HG03460 (cell line): ENCODE data around the gene LRP5.
"Not testable (repeated sequence)": the region's sequence is repeated elsewhere in the genome, so short reads cannot be mapped to it uniquely, and the experiment has no call there.

ENCODE experiments used
- ATAC-seq: cut with Tn5 transposase; IDR thresholded peaks from one replicate; pipeline ENCODE4 v1.9.1; 2021; ENCODE audit not compliant: unreplicated experiment

LRP5 gene

DNA sequence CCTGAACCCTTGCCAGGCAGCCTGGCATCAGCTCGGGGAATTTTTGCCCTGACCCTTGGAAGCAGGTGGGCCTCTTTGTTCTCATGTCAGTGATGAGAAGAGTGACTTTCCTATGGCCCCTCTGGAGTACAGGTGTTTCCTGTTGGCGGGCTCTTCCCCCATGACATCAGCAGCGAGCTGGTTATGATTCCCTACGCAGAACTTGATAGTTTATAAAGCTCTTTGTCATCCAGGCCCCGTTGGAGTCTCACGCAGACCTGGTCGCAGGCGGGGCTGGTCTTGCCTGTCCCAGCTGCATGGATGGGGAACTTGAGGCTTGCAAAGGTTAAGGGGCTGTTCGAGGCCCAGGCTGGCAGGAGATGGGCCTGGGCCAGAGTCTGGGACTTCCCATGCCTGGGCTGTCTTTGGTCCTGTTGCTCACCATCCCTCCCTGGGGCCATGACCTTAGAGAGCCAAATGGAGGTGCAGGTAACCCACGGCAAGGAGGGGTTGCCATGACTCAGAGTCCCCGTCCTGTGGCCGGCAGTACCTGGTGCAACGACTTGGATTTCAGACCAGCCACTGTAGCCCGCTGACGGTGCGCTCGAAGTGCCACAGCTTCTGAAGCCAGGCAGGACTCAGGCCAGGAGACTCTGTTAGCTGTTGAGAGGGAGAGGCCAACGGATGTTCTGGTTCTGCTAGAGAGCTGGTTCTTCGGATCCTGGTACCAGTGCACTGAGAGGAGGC is 102.3 kb downstream of the LRP5 start:
- ATAC-seq, result no peak

GRCh38 chr11:68416070-68416578 is 103.7 kb downstream of the LRP5 start:
- ATAC-seq, result no peak

DNA sequence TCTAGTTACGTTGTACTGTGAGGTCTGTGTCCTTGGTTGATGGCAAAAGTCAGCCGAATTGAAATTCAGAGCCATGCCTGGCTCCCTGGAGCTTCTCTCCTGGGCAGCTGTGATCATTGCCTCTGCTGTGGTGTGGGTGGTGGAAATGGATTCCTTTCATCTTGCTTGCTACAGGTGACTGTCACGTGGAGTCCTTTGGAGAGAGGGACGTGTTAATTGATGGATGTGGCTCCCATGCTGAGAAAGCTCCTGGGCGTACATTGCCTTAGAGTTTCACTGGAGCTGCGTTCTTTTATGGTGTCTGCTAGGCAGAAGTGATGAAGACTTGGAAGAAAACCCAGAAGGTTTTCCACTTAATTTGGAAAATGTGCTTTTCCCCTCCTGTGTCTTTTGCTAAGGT is 106.3 kb downstream of the LRP5 start:
- ATAC-seq, result no peak

DNA sequence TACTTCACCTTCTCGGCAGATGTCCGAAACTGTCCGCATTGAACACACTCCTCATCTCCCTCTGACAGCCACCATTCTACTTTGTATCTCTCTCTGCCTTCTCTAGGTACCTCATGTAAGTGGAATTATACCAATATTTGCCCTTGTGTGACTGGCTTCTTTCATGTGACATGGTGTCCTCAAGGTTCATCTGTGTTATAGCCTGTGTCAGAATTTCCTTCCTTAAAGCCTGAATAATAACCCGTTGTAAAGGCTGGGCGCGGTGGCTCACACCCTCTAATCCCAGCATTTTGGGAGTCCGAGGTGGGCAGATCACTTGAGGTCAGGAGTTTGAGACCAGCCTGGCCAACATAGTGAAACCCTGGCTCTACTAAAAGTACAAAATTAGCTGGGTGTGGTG is 107.8 kb downstream of the LRP5 start:
- no peak for ATAC-seq

DNA sequence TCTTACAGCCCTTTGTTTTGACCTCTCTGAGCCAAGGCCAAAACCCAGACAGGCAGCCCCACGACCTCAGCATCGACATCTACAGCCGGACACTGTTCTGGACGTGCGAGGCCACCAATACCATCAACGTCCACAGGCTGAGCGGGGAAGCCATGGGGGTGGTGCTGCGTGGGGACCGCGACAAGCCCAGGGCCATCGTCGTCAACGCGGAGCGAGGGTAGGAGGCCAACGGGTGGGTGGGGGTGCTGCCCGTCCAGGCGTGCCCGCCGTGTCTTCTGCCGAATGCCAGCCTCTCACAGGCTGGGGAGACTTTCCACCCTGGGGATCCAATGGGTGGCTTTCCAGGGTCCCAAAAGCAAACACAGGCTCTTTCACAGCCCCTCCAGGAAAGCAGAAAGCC is 111.1 kb downstream of the LRP5 start:
- no peak for ATAC-seq

GRCh38 chr11:68424101-68424632 is 111.8 kb downstream of the LRP5 start:
- no peak for ATAC-seq

- ATAC-seq, result no peak
These were observed 112.8 kb downstream of the LRP5 start for GRCh38 chr11:68424981-68425865.

GRCh38 chr11:68425866-68426380 is 113.5 kb downstream of the LRP5 start:
- ATAC-seq, result no peak

DNA sequence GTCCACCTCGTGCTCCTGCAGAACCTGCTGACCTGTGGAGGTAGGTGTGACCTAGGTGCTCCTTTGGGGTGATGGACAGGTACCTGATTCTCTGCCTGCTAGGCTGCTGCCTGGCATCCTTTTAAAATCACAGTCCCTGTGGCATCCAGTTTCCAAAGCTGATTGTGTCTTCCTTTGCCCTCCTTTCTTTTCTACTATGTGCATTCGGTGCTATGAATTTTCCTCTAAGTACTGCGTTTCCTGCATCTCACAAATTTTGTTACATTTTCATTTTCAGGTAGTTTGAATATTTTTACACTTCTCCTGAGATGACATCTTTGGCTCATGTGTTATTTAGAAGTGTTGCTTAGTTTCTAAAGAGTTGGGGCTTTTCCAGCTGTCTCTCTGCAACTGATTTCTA is 117.3 kb downstream of the LRP5 start:
- ATAC-seq, result no peak

GRCh38 chr11:68430384-68430783 is 118.0 kb downstream of the LRP5 start:
- ATAC-seq, result no peak

DNA sequence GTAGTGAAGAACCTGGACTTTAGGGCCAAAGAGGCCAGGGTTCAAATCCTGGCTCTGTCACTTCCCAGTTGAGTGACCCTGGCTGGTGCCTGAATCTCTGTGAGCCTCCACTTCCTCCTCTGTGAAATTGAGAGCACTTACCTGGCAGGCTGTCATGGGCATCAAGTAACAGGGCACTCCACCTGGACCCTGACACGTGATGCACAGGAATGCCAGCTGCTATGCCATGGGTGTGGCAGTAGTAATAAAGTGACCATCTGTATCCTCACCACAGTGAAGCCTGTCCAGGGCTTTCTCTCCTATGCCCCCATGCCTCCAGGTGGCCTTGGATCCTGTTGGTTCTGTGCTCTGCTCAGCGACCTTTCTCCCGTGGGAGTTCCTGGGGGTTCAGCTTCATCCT is 118.4 kb downstream of the LRP5 start:
- ATAC-seq, result no peak

DNA sequence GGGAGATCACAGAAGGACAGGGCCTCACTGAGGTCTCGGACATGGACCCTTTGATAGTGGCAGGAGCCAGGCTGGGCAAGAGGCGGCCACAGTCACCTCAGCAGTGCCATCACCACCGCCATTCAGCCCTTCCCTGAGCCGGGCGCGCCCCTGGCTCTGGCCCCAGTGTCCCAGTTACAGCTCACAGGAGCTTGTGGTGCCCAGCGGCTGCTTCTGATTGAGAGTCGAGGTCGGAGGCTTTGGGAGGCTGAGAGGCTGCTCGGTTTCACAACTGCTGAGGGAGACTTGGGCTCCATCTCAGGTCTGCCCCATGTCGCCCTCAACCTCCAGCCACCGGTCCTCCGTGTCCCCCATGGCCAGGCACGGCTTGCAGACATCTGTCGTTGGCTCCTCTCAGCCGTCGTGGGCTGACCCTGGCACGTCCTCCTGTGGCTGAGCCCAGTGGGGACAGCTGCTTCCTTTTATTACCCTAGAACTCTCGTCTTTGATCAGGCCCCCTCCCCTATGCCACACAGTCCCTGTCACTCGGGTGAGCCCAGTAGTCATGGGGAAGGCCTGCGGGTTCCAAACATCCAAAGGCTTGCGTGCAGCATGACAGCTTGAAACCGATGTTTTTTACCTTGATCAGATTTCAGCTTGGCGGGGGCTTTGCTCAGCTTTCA is 119.7 kb downstream of the LRP5 start:
- ATAC-seq, result no peak

DNA sequence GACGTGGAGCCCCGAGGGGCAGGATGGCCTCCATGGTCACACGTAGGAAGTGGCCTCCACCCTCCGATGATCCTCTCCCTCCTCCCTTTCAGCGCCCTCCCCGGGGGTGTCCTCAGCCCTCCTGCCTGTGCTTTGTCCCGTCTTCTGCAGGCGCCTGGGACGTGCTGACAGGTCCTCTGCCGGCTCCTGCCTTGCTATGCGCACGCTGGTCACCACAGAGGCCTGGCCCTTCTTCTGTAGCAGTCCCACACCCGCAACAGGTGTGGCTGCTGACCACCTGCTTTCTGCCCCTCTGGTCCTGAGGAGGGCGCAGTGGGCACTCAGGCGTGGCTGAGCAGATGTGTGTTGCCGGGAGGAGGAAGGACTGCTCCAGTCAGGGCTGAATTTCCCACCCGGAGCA is 120.5 kb downstream of the LRP5 start:
- ATAC-seq, result no peak

DNA sequence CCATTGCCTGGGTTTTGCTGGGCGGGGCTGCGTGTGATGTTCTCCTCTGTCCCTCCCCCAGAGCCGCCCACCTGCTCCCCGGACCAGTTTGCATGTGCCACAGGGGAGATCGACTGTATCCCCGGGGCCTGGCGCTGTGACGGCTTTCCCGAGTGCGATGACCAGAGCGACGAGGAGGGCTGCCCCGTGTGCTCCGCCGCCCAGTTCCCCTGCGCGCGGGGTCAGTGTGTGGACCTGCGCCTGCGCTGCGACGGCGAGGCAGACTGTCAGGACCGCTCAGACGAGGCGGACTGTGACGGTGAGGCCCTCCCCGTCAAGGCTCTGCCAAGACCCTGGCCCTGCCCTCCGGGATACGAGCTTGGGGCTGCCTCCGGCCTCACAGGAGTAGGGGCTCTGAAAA is 121.2 kb downstream of the LRP5 start:
- no peak for ATAC-seq

- ATAC-seq, result not testable (repeated sequence)
These were observed 121.8 kb downstream of the LRP5 start for GRCh38 chr11:68434159-68434558.

- no peak for ATAC-seq
These were observed 123.9 kb downstream of the LRP5 start for GRCh38 chr11:68436162-68436888.

GRCh38 chr11:68436985-68437926 is 124.9 kb downstream of the LRP5 start:
- ATAC-seq, result no peak

GRCh38 chr11:68437927-68438657 is 125.7 kb downstream of the LRP5 start:
- ATAC-seq, result no peak
